NCI-H526 treated with DMSO at 0.1 percent for 48 hours (cell line): ENCODE data around the gene NRM.
A peak's percentile ranks its signal among the peaks of the same experiment; 100 is the strongest.
"Not testable (repeated sequence)": the region's sequence is repeated elsewhere in the genome, so short reads cannot be mapped to it uniquely, and the experiment has no call there.

ENCODE experiments used
- DNase-seq: peaks from one replicate; lab custom pipeline; 2025; lab: John Stamatoyannopoulos, UW

Gene NRM

GRCh38 chr6:30690403-30691207 lies at the start of gene NRM:
Gene NRM (minus strand): TSS chr6:30690984. CDS start chr6:30690974, 10 bp downstream.
- DNase-seq, result peak; percentile 69

GRCh38 chr6:30740540-30740870 lies 49.7 kb upstream of the NRM start:
- DNase-seq, result no peak

GRCh38 chr6:30738532-30738931 lies 47.7 kb upstream of the NRM start:
- DNase-seq, result no peak

- no peak for DNase-seq
Observed at GRCh38 chr6:30735668-30736314, 45.0 kb upstream of the NRM start.

GRCh38 chr6:30732237-30732943 lies 41.6 kb upstream of the NRM start:
- no peak for DNase-seq

- peak; percentile 80 for DNase-seq
Observed at GRCh38 chr6:30730601-30731435, 40.0 kb upstream of the NRM start.

- no peak for DNase-seq
Observed at GRCh38 chr6:30727920-30728553, 37.3 kb upstream of the NRM start.

GRCh38 chr6:30726506-30727413 lies 36.0 kb upstream of the NRM start:
- no peak for DNase-seq

- DNase-seq, result no peak
Observed at GRCh38 chr6:30725713-30726505, 35.1 kb upstream of the NRM start.

GRCh38 chr6:30724906-30725667 lies 34.3 kb upstream of the NRM start:
- peak; percentile 57 for DNase-seq

GRCh38 chr6:30723843-30724741 lies 33.3 kb upstream of the NRM start:
- not testable (repeated sequence) for DNase-seq

- not testable (repeated sequence) for DNase-seq
Observed at GRCh38 chr6:30723159-30723842, 32.5 kb upstream of the NRM start.

- peak; percentile 59 for DNase-seq
Observed at GRCh38 chr6:30722280-30723112, 31.7 kb upstream of the NRM start.

- not testable (repeated sequence) for DNase-seq
Observed at GRCh38 chr6:30722025-30722279, 31.2 kb upstream of the NRM start.

GRCh38 chr6:30721198-30722024 lies 30.6 kb upstream of the NRM start:
- DNase-seq, result peak; percentile 80

GRCh38 chr6:30720738-30721197 lies 30.0 kb upstream of the NRM start:
- peak; percentile 55 for DNase-seq
